Spleen (tissue), 13 donors: Measurements from ENCODE around the gene CCDC92. TPM values are rescaled to one million over a fixed set of nuclear protein-coding genes. Genes with fewer than 3 reads are reported as not detected.

Source experiments
- DNase-seq: peaks from one replicate; pipeline ENCODE4 v3.0.0-alpha.2; 2020
- H3K27ac ChIP-seq, 8 donors: fragments of 200-600 bp; sonication (generic) in 7 of 8; 1 replicate in 4 of 8; 2 replicates in 4 of 8; pipeline versions ENCODE4 v1.5.0 to v1.8.0; 2016 to 2021; ENCODE audit warnings: inconsistent platforms in 4 of 8, mild to moderate bottlenecking in 4 of 8, moderate library complexity in 1 of 8
- H3K27me3 ChIP-seq, 7 donors: fragments of 200-600 bp; sonication (generic) in 6 of 7; replicated peaks in 1 of 7; 1 replicate in 4 of 7; 2 replicates in 3 of 7; pipeline versions ENCODE4 v1.5.0 to v1.8.0; 2016 to 2021; ENCODE audit warnings: inconsistent platforms in 3 of 7, mild to moderate bottlenecking in 1 of 7
- H3K36me3 ChIP-seq, 6 donors: fragments of 200-600 bp; sonication (generic) in 5 of 6; 1 replicate in 4 of 6; 2 replicates in 2 of 6; pipeline versions ENCODE4 v1.5.0 to v1.8.0; 2016 to 2021; ENCODE audit warnings: inconsistent platforms in 2 of 6
- H3K4me1 ChIP-seq, 6 donors: fragments of 200-600 bp; sonication (generic) in 5 of 6; 1 replicate in 3 of 6; 2 replicates in 3 of 6; pipeline versions ENCODE4 v1.5.0 to v1.8.0; 2016 to 2021; ENCODE audit warnings: inconsistent platforms in 3 of 6
- H3K4me3 ChIP-seq, 8 donors: fragments of 200-600 bp; sonication (generic) in 7 of 8; 1 replicate in 4 of 8; 2 replicates in 4 of 8; pipeline versions ENCODE4 v1.5.0 to v1.8.0; 2016 to 2021; ENCODE audit warnings: inconsistent platforms in 4 of 8, mild to moderate bottlenecking in 4 of 8, moderate library complexity in 2 of 8
- H3K9me3 ChIP-seq, 8 donors: fragments of 200-600 bp; sonication (generic) in 7 of 8; 1 replicate in 4 of 8; 2 replicates in 4 of 8; pipeline versions ENCODE4 v1.5.0 to v1.8.0; 2016 to 2021; ENCODE audit warnings: inconsistent platforms in 4 of 8
- CTCF ChIP-seq, 11 experiments: fragments of 200-600 bp in 7 of 11; fragments of 450-650 bp in 4 of 11; sonication (generic) in 4 of 11; IDR thresholded peaks in 8 of 11; conservative IDR thresholded peaks in 3 of 11; 1 replicate in 7 of 11; 2 replicates in 4 of 11; pipeline versions ENCODE4 v1.4.0 to v1.8.0; 2016 to 2021; ENCODE audit warnings: antibody characterized with exemption in 11 of 11, inconsistent platforms in 4 of 11, mild to moderate bottlenecking in 1 of 11
- POLR2A ChIP-seq, 3 donors: fragments of 450-650 bp; IDR thresholded peaks; one replicate each; pipeline ENCODE4 v1.5.1; 2017; ENCODE audit warnings: antibody characterized with exemption in 3 of 3, mild to moderate bottlenecking in 1 of 3
- POLR2AphosphoS5 ChIP-seq, 3 donors: sonication (generic); formaldehyde crosslinking; IDR thresholded peaks; one replicate each; pipeline ENCODE4 v1.5.1; 2017; ENCODE audit warnings: antibody characterized with exemption in 3 of 3
- WGBS, 5 donors: extraction: QIAGEN DNeasy Blood & Tissue Kit in 3 of 5; methylation state at CpG; one replicate each; pipeline versions ENCODE4 v1.1.5 to v1.1.7; 2013 to 2018; 5-methylcytosine and 5-hydroxymethylcytosine counted together
- intact Hi-C: fragments of 100-400 bp; cut with DNase I; formaldehyde crosslinking; loops from one replicate; pipeline ENCODE4 v1.15.0; 2023; ENCODE audit warnings: low total_unique reads
- long read RNA-seq, 2 donors: transcript quantifications; one replicate each; lab custom pipeline, GENCODE V29; 2026
- polyA plus RNA-seq, 3 donors: library from polyadenylated mRNA; stranded (reverse); fragments of 200-250 nt; gene quantifications; one replicate each; pipeline ENCODE4 v1.2.1, GENCODE V29; 2013
- total RNA-seq, 7 donors: library from RNA; depleted of rRNA in 3 of 7; stranded (reverse); fragments of >200 nt in 3 of 7; fragmentation: NEBNext Ultra II Directional in 4 of 7; extraction: Animal tissue kit (Norgen Biotek cat#: 25700) in 4 of 7; gene quantifications; one replicate each; pipeline versions ENCODE4 v1.1.0 to v1.2.1, GENCODE V29; 2016 to 2021
- donor health status: healthy with polysubstance abuse.
- donor health status: DM: no; HTN: no; CAD: no; lungs with moderate emphysema.
- donor health status: DM: no; HTN: no; CAD: no.
- donor health status: Bipolar disorder and iron deficiency.
- donor health status: healthy.
- donor health status: DM: no; HTN: no; CAD: no.
- donor health status: DM: yes; HTN: yes; CAD: no.

The CCDC92 gene
- total RNA-seq (10 to 100 TPM; 18.9 to 36.7 (median 28.7) TPM), polyA plus RNA-seq (10 to 100 TPM; 16.0 to 27.0 (median 20.7) TPM)
- long read RNA-seq, donor 1, transcript CCDC92-201 (5 exons, 2,787 nt) = major isoform, 10 of 10 reads
- long read RNA-seq, donor 1, partial matches to known transcripts = 0 of 10 reads
- long read RNA-seq, donor 1, other reads (novel, unspliced or antisense) = 0 of 10 reads
- long read RNA-seq, donor 2, full-length matches to known transcripts = 8 of 8 reads
- long read RNA-seq, donor 2, partial matches to known transcripts = 0 of 8 reads
- long read RNA-seq, donor 2, other reads (novel, unspliced or antisense) = 0 of 8 reads

- H3K36me3 ChIP-seq = peaks cover 0 to 25% (median 3%) of the 10 kb centered on the region in 6 donors
- peaks cover 0 to 46% (median 27%) of the 10 kb centered on the region in 6 donors for H3K4me1 ChIP-seq
- no peaks in the 10 kb centered on the region for H3K9me3 ChIP-seq
- H3K27ac ChIP-seq = peak within 1 kb of the TSS; percentile 79 to 92 (median 86)
- H3K27me3 ChIP-seq = peaks cover 0 to 5% (median 0%) of the 10 kb centered on the region in 7 donors
- WGBS, 5 donors = 0 to 1% (median 0%) methylated on average over 28 to 136 of the region's 138 CpGs; no CpG with 5 or more reads in 1 of the 5 donors
- DNase-seq = peak; percentile 99
- intact Hi-C loops = no loop called here
- H3K4me3 ChIP-seq = peak within 1 kb of the TSS; percentile 84 to 99 (median 92)
- TF ChIP-seq CTCF (IDR thresholded peaks at IDR 0.05 in 8 of 11, conservative IDR thresholded peaks at IDR 0.05 in 3 of 11) = peak in 2 of 11 experiments; percentile 29 to 43
- peak; percentile 72 to 86 (median 85) for TF ChIP-seq POLR2AphosphoS5 (IDR thresholded peaks at IDR 0.05)
- peak in 1 of 3 donors; percentile 39 for TF ChIP-seq POLR2A (IDR thresholded peaks at IDR 0.05)
Observed at GRCh38 chr12:123972457-123973401, at the start of gene CCDC92, which contains the start of gene ZNF664. CCDC92 (minus strand) TSS chr12:123972831; CDS start chr12:123944305, 28,526 bp downstream. ZNF664 (plus strand) TSS chr12:123973215; CDS start chr12:124012145, 38,930 bp downstream.

GRCh38 chr12:124022161-124022560 is 49.5 kb upstream of the CCDC92 start:
- H3K27ac ChIP-seq = no peak overlapping the region
- no peak overlapping the region for H3K4me3 ChIP-seq
- TF ChIP-seq POLR2AphosphoS5 (IDR thresholded peaks at IDR 0.05) = no peak
- no peak for TF ChIP-seq POLR2A (IDR thresholded peaks at IDR 0.05)
- no peak for TF ChIP-seq CTCF (IDR thresholded peaks at IDR 0.05 in 8 of 11, conservative IDR thresholded peaks at IDR 0.05 in 3 of 11)
- no peaks in the 10 kb centered on the region for H3K9me3 ChIP-seq
- no peaks in the 10 kb centered on the region for H3K27me3 ChIP-seq
- no peaks in the 10 kb centered on the region for H3K4me1 ChIP-seq
- intact Hi-C loops = no loop called here
- no peaks in the 10 kb centered on the region for H3K36me3 ChIP-seq
- DNase-seq = no peak
- 84 to 92% (median 86%) methylated on average over 3 of the region's 3 CpGs for WGBS, 5 donors

- no peaks in the 10 kb centered on the region for H3K27me3 ChIP-seq
- H3K27ac ChIP-seq = no peak overlapping the region
- TF ChIP-seq CTCF (IDR thresholded peaks at IDR 0.05 in 8 of 11, conservative IDR thresholded peaks at IDR 0.05 in 3 of 11) (no peak), POLR2AphosphoS5 (IDR thresholded peaks at IDR 0.05) (no peak), POLR2A (IDR thresholded peaks at IDR 0.05) (no peak)
- H3K9me3 ChIP-seq = no peaks in the 10 kb centered on the region
- H3K36me3 ChIP-seq = no peaks in the 10 kb centered on the region
- no peak for DNase-seq
- intact Hi-C loops = no loop called here
- H3K4me3 ChIP-seq = no peak overlapping the region
- WGBS, 5 donors = 63 to 89% (median 77%) methylated on average over 3 of the region's 3 CpGs
- no peaks in the 10 kb centered on the region for H3K4me1 ChIP-seq
Observed at GRCh38 chr12:124021007-124021406, 48.4 kb upstream of the CCDC92 start.
